ENCODE measurements around the gene ZFHX3.

Gene ZFHX3

DNA sequence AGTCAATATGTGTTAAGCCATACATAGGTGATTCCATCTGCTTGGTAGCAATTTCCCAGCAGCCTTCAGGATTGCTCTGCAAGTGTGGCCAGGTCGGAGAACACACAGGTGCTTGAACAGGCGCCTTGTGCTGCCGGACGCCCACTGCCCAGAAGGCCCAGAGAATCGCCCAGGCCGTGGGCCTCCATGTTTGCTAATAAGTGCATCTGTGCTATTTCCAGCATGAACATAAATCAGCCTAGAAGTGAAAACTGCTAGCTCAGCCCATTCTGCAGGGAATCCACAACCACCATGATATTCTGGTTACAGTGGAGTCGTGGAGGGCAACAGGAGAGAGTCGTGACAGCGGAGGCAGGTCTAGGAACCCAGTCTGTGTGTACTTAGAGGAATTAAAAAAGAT, 78.1 kb downstream of the ZFHX3 start:
- no peak for DNase-seq

DNA sequence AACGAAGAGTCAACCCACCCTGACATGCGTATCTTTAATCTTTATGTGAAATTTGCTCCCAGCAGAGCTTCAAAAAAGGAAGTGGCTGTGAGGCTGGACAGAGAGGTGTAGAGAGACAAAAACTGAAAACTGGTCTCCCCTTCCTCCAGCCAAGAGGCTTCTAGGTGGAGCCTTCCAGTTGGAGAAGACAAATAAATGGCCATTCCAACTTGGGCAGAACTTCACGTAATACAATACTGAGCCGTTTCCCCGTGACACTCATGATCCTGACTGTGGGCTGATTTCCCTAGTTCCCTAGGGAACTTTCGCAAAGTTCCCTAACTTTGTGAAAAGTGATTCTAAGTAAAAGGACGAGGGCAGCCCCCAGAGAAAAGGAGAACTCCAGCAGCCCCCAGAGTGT, 78.8 kb downstream of the ZFHX3 start:
- no peak for DNase-seq

DNA sequence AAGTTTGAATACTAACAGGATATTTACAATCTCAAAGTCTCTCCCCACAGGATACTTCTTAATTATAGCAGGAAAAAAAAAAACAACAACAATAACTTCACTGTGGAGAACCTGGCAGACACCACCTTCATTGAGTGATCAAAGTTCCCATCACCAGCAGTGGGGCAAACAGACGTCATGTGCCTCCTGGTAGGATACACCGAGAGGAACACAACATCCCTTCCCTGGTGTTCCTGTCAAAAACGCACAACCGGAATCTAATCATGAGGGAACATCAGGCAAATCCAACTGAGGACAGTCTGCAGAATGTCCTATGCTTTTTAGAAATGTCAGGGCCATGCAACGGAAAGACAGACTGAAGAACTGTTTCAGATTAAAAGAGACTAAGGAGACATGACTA, 80.0 kb downstream of the ZFHX3 start:
- DNase-seq, result no peak

DNA sequence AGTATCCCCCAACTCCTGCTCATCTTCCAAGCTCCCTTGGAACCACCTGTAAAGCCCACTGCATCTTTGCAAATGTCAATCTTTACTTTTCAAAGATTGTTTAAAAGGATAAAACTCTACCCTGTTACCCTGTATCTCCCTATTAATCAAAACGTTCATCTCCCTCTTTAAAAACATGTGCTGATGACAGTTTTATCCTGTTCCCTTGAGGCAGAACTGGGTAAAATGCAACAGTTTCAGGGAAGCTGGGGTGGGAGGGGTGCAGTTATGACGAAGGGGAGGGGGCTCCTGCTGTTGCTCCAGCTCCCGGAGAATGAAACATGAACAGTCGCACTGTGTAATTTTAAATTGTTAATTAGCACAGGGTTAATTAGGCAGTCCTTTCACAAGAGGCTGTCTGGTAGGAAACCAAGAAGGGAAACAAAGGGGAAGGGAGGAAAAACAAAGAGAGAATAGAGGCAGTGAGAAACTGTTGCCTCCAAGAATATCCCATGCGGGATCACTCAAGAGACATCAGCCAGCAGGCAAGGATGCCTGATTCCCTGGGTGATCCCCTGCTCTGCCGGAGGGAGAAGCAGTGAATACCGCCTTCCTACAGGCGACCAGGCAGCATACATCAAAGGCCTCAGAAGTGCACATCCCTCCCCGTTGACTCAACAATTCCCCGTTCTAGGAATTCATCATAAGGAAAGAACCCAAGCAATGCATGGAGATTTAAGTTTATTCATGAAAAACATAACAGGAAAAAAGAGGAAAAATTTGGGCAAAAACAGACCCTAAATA, 84.2 kb downstream of the ZFHX3 start:
- DNase-seq, result no peak

DNA sequence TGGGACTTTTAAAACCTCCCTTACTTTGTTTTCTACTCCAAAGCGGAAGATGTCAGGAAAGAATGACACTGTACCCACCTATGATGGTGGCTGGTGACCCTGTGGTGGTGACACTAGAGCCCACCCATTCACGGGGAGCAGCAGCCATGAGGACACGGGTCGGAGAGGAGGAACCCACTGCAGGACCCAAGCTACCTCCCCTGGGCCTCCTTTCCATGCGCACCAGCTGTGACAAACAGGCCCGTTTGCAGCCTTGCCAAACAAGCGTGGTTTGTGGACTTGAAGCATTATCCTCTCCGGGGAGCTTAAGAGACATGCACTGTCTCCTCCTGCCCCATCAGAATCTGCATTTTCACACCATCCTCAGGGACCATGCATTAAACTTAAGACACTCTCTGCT, 85.6 kb downstream of the ZFHX3 start:
- DNase-seq, result no peak

DNA sequence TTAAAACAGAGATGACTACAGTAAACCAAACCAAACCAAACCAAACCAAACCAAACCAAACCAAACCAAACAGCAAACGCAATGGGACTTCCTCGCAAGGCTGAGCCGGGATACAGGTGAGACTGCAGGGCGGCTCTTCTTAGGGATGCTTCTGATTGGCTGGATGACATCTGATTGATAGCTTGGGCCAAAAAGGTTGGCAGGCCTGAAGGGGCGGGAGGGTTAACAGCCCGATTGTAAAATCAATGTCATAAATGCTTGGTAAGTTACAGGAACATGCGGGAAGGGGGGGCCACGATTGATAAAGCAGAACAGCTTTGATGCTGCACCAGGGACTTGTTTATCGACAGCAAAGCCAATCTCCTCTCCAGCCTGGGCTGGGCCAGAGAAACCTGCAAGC, 86.1 kb downstream of the ZFHX3 start:
- no peak for DNase-seq

DNA sequence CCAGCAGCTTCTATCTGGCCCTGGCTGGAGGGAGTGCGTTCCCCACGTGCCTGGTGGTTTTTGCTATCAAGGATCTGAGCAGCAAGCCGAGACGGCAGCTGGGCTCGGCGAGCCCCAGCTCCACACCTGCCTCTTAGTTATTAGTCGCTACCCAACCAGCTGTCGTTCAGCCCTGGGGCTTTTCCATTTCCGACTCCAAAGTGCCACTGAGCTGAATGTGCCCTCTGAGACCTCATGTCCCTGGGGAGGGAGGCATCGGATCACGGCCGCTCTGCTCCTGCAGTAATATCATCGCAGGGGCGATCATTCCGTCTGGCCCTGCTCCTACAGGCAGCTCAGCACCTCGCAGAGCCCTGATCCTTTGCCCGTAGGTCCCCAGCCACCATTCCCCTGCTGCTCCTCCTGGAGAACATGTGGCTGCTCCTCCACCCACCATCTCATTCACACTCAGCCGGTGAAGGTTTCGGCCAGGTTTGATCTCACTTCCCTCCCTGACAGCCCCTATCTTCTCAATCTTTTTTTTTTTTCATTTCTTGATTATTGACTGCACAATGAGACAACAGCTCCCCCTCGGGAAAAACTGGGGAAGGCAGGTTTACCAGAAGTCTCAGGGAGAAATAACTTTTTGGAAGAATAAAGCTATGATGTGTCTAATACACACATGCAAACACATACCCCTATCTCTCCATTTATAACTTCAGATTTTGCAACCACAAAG, 86.7 kb downstream of the ZFHX3 start:
- DNase-seq, result no peak

DNA sequence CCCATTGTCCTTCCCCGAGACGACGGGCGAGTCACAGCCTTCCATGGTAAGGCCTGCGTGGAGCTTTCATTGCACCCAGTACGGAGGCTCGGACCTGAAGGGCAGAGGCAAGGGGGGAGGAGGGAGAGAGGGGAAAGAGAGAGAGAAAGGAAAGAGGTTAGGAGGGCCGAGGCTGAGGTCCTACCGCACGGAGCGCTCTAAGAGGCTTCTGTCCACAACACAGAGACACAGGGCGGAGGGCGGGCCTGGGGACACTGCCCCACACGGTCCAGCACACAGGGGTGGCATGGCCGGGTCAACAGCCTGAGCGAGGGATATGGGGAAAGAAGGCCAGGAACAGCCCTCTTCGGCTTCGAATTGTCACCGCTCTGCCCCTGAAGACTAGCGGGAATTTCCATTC, 87.8 kb downstream of the ZFHX3 start:
- DNase-seq, result no peak

DNA sequence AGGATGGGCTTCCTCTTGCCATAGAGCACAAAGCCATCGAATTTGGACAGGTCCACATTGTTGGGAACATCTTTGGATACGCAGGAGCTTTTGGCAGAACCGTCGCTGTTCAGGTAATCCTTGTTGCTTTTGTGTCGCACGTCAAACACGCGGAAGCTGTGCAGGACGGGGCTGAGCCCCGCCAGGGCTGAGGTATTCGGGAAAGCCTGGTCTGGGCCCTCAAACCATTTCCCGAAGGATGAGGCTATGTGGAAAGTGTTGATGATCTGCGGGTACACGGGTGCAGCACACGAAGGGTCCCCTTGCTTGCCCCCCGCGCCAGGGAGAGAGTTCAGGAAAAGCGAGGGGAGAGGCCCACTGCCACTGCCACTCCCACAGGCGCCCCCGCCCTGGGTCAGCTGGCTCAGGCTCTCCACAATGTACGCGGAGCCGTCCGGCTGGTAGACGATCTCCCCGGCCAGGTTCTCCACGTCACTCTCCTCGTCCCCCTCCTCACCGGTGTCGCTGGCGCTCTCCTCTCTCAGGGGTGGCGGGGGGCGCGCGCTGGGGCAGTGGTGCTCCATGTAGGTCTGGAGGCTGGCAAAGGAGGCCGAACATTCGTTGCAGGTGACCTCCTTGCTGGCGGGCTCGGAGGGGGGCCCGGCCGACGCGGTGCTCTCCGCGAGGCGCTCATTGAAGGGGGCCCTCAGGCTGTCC, 88.5 kb downstream of the ZFHX3 start:
- DNase-seq, result no peak

DNA sequence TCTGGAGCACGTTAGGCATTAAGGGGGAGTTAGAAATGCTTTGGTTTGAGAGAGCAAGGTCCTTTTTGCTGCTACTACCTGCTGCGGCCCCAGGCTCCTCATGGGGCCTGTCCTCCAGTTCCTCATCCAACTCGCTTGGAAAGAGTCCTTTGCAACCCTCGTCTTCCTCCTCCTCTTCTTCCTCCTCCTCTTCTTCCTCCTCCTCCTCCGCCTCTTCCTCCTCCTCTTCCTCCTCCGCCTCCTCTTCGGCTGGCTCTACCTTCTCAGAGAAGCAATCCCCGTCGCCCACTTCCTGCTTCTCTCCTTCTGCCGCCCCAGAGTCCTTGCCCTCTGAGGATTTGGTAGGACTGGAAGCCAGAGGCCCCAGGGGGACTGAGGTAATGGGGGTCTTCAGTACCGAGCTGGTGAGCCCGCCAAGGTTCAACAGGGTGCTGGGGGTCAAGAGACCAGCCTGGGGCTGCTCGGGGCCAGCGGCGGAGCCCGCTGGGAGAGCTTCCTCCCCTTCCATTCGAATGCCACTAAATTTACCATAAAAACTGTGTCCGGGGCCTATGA, 89.3 kb downstream of the ZFHX3 start:
- DNase-seq, result no peak

DNA sequence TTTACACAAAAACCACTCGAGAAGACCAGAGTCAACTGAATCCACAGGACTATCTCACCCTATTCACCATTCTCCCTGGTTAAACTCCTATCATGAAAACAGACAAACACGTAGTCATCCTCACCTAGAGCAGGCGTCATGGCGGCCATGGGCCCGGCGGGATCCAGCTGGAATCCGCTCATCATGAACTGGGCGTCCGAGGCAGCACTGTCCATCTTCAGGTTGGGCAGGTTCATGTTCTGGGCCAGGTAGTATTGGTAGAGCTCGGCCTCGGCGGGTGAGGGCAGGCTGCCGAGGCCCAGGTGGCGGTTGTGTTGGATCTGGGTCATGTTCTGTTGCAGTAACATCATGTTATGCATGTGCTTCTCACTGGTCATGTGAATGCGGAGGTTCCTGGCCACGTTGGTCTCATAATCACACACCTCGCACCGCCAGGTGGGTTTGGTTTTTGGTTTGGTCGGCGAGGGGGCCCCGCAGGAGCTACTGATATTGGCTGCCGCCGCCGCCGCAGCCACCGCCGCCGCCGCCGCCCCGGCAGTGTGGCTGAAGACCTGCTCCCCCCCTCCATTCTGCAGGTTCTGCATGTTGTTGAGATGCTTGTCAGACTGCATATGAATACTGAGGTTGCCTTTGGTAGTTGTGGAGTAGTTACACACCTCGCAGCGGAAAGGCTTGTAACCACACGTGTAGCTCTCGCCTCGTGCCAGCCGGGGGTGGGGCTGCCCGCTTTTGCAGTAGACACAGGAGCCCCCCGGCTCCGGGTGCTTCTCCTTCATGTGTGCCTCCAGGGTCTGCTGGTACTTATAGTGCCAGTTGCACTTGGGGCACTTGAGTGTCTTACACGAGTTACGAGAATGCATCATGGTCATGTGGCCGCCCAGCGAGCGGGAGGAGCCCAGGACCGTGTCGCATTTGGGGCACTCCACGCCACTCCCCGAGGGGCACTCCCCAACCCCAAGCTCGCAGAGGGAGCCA, 90.3 kb downstream of the ZFHX3 start:
- DNase-seq, result no peak

DNA sequence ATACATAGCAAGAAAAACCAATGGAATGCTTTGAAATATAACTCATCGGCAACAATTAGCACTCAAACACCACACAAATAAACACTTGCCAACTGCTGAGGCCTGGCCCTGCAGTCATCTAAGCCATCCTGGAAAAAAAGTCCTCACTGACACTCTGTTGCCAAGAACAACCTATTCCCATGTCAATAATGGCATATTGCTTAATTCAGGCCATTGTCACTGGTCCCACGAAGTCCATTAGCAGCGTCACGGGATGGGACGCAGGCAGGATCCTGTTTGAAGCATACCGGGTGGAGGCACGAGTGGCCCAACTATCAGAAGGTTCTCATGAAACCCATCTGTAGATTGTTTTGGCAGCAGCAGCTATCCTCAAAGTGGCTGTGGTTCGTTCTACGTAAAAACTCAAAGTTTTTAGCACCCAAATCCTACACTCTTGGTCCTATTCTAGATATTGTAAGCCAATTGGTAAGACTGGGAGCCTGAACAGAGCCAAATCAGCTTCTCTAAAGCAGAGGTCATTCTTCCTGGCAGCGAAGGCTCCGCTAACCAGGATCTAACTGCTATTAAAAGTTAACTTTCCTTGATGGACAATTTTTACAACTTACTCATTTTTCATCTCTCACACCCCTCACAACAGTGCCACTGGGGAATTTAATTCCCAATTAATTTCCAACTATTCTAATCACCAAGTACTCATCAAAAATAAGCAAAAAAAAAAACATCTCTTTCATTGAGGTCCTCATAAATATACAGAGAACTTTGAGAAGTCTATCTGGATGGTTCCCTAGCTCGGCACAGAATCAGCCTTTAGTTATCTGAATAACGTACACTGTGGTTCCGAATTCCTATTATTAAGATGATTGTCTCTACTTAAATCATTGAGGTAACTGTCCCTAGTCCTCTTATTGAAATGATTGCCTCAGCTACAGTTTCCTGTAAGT, 91.5 kb downstream of the ZFHX3 start:
- no peak for DNase-seq

DNA sequence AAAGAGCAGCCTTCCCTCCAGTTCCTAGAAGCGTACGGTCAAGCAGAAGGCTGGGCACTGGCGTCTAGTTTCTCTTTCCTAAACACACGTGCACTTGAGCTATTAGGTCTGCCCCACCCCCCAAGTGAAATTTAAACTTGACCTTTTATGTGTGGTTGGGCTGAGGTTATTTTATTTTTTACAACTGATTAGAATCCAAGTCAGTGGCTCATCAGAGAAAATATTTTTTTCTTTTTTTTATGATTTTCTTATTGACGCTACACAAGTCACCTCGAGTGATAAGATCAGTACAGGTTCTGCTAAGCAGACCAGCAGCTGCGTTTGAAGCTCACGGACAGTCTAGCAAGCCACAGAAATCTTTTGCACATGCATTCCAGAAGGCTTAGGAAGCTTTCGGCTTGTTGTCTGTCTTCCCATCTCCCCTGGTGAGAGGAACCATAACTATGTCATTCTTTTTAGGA, 95.1 kb downstream of the ZFHX3 start:
- DNase-seq, result no peak

DNA sequence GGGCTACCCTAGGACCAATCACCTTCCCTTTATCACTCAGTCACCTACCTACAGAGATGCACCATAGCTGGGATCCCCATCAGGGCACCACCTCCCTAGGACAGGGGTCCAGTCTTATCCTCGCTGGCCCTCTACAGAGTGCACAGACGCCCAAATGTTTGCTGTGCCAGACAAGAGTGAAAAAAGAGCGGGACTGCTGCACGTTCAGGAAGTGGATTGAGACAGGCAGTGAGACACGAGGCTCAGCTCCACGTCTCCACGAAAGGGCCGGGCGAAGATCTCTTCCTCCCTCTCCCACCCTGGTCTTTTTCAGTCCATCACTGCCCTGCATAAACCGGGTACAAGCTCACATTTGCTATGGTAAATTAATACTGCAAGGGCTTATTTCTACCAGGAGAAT, 95.5 kb downstream of the ZFHX3 start:
- no peak for DNase-seq

DNA sequence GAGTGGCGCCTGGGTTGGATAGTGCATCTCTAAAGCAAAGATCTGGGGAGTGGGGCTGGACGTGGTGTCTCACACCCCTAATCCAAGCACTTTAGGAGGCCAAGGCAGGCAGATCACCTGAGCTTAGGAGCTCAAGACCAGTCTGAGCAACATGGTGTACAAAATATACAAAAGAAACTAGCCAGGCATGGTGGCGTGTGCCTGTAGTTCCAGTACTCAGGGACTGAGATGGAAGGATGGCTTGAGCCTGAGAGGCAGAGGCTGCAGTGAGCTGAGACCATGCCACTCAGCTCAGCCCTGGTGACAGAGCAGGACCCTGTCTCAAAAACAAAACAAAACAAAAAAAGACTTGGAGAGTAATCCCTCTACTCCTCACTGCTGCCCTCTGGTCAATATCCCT, 96.0 kb downstream of the ZFHX3 start:
- DNase-seq, result no peak

DNA sequence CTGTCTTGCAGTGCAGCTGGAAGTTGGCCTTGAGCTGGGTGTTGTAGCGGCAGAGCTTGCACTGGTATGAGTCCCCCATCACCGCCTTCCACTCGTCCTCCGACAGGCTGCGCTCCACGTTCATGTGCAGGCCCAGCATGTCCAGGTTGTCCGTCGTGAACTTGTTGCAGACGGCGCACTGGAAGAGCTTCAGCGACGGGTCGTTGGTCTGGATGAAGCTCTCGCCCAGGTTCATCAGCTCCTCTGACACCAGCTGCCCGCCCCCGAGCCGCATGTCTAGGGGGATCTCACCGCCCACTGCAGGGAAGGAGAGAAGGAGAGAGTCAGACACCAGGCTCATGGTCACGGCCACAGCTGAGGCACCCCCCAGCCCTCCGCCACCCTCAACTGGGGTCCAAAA, 97.3 kb downstream of the ZFHX3 start:
- DNase-seq, result no peak

DNA sequence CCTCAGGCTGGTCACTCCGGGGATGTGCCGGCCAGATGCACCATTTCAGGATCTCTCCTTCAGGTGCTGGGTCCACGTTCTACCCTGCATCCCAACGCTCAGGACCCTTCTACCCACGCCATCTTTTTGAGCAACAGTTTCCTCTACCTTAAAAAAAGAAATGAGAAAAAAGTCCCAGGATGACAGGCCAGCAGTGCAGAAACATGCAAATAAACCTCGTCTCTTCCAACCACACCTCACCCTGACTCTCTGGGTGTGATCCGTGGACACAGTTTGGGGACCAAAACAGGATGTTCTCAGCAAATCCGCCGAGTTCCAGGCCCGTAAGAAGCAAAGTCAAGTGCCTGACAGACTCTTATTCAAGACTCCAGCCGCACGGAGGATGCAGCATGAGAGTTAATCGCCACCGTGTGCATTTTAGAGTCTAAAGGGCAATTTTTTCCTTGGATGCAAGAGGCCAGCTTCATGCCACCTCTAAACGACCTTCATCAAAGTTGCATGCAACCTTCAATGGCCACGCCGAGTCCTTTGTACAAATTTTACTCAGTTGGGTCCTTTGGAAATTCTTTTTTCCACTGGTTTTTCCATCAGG, 99.6 kb downstream of the ZFHX3 start:
- no peak for DNase-seq

DNA sequence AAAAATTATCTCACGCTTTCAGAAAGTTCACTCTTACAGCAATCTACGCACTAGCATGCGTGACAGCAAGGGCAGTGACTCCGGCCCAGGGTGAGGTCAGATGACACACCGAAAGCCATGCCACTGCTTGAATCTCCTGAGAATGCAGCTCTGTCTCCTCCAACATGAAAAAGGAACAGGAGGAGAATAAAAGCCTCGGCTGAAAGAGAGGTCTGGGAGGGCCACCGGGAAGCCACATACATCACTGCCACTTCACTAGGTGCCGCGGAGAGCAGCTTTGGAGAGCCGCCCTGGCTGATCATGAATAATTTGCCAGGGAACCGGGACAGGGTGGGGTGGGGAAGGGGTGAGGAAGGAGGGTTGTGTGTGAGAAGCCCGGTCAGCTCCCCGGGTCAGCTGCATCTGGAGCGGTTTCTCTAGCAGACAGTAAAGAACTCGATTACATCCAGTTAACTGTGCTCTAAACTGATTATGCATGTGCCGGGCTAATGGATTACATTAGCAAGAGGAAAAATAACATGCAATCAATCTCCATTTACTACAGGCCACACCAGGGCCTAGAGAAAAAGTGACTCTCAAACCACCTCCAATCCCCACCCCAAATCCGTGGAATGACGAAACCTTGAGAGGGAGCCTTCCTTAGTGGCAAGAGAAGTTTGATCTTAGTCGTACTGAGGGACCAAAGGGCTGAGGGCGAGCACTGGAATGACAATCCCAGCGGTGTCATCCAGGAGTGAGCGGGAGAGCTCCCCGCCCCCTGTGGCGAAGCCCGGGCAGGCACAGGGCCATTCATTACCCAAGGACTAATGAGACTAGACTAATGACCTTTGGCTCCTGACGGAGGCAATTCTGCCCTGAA, 100.3 kb downstream of the ZFHX3 start:
- no peak for DNase-seq

DNA sequence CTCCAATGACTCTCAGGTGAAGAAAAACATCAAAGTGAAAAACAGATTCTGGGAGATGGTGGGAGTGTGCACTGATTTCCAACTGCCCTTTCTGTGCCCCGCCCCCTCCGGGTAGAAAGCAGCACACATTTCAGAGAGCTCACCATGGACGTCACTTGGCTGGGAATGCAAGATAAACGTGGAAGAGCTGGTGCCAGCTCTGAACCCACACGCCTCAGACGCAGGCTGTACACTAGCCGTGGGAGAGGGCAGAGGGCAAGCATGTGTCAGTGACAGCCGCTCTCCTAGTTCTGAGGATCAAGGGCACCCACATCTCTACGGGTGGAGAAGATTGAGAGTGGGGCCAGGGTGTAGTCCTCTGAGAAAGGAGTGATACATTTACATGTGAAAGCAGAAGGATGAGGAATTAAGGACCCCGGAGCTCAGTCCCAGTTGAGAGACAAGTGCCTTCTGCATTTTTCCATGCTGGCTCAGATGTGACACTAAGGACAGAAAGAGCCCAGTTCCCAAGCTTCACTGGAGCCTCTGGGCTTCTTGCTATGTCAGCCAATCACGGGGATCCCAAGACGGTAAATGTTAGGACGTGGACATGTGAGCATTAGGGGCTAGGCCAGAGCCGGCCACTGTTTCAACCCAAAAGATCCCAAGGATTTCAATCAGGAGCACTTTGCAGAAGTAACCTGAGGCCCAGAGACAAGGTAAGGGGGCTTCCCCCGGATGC, 101.3 kb downstream of the ZFHX3 start:
- no peak for DNase-seq
